GM23338 (cell line): ENCODE measurements around the gene TDRD1. TPM values are rescaled to one million over a fixed set of nuclear protein-coding genes. Genes with fewer than 3 reads are reported as not detected.

Experiments
- ATAC-seq: fragments of 200-7000 bp; cut with Tn5 transposase; 3 replicates; pipeline ENCODE4 v1.9.1; 2020
- DNase-seq: peaks from one replicate; pipeline ENCODE4 v3.0.0-alpha.2; 2015; ENCODE audit warnings: low spot score
- H2AFZ ChIP-seq: fragments of 200-600 bp; sonication (generic); 2 replicates; pipeline ENCODE4 v1.8.0; 2016; ENCODE audit warnings: antibody characterized with exemption, mild to moderate bottlenecking, moderate library complexity
- H3F3A ChIP-seq: fragments of 200-600 bp; sonication (generic); replicated peaks from 2 replicates; pipeline ENCODE4 v1.8.0; 2017; ENCODE audit warnings: antibody characterized with exemption, mixed run types, low read depth
- H3K27ac ChIP-seq: fragments of 200-600 bp; sonication (generic); 2 replicates; pipeline ENCODE4 v1.6.1; 2016; ENCODE audit warnings: low read depth
- H3K27me3 ChIP-seq: fragments of 200-600 bp; sonication (generic); 2 replicates; pipeline ENCODE4 v1.8.0; 2016; ENCODE audit warnings: mild to moderate bottlenecking, mixed run types, moderate library complexity; ENCODE audit not compliant: insufficient read depth
- H3K36me3 ChIP-seq: fragments of 200-600 bp; sonication (generic); 2 replicates; pipeline ENCODE4 v1.8.0; 2016; ENCODE audit warnings: mild to moderate bottlenecking; ENCODE audit not compliant: insufficient read depth
- H3K4me1 ChIP-seq: fragments of 200-600 bp; sonication (generic); 2 replicates; pipeline ENCODE4 v1.8.0; 2016; ENCODE audit warnings: mild to moderate bottlenecking, moderate library complexity; ENCODE audit not compliant: insufficient read depth
- H3K4me2 ChIP-seq: fragments of 200-600 bp; sonication (generic); 2 replicates; pipeline ENCODE4 v1.7.1; 2017; ENCODE audit warnings: mixed run types
- H3K4me3 ChIP-seq: fragments of 200-600 bp; sonication (generic); 2 replicates; pipeline ENCODE4 v1.6.1; 2016; ENCODE audit warnings: mixed run types
- H3K79me2 ChIP-seq: fragments of 200-600 bp; sonication (generic); replicated peaks from 2 replicates; pipeline ENCODE4 v1.8.0; 2017; ENCODE audit warnings: mild to moderate bottlenecking; ENCODE audit not compliant: insufficient read depth
- H3K9me2 ChIP-seq: fragments of 200-600 bp; sonication (generic); 2 replicates; pipeline ENCODE4 v1.8.0; 2017; ENCODE audit not compliant: insufficient read depth
- H4K20me1 ChIP-seq: fragments of 200-600 bp; sonication (generic); replicated peaks from 2 replicates; pipeline ENCODE4 v1.8.0; 2017; ENCODE audit warnings: mild to moderate bottlenecking; ENCODE audit not compliant: insufficient read depth
- H3K27ac Mint-ChIP-seq: 2 replicates; pipeline ENCODE4 v1.8.0; 2020; ENCODE audit warnings: inconsistent platforms, mild to moderate bottlenecking, moderate library complexity, mixed read lengths
- H3K27me3 Mint-ChIP-seq: 3 replicates; pipeline ENCODE4 v1.8.0; 2022; ENCODE audit warnings: low read depth, mild to moderate bottlenecking, moderate library complexity, mixed read lengths, inconsistent platforms; ENCODE audit not compliant: insufficient read depth, poor library complexity
- H3K36me3 Mint-ChIP-seq: 3 replicates; pipeline ENCODE4 v1.8.0; 2021; ENCODE audit warnings: low read depth, mild to moderate bottlenecking, inconsistent platforms, moderate library complexity, mixed read lengths
- H3K4me1 Mint-ChIP-seq: 3 replicates; pipeline ENCODE4 v1.8.0; 2020; ENCODE audit warnings: mild to moderate bottlenecking, inconsistent platforms, mixed read lengths
- H3K4me3 Mint-ChIP-seq: 3 replicates; pipeline ENCODE4 v1.8.0; 2021; ENCODE audit warnings: moderate library complexity, mild to moderate bottlenecking, inconsistent platforms, mixed read lengths
- H3K9me3 Mint-ChIP-seq: 3 replicates; pipeline ENCODE4 v1.8.0; 2020; ENCODE audit warnings: moderate library complexity, mild to moderate bottlenecking, inconsistent platforms, mixed read lengths
- CREB1 ChIP-seq: fragments of 250-450 bp; sonication (Bioruptor Pico); IDR thresholded peaks from 2 replicates; pipeline ENCODE4 v1.5.0; 2020; ENCODE audit warnings: low read depth, mild to moderate bottlenecking, moderate library complexity
- EZH2 ChIP-seq: fragments of 200-600 bp; sonication (generic); IDR thresholded peaks from one replicate; pipeline ENCODE4 v1.8.0; 2017; ENCODE audit warnings: antibody characterized with exemption, mild to moderate bottlenecking, low read depth; ENCODE audit not compliant: unreplicated experiment
- EZH2phosphoT487 ChIP-seq: fragments of 200-600 bp; sonication (generic); IDR thresholded peaks from one replicate; pipeline ENCODE4 v1.8.1; 2018; ENCODE audit warnings: antibody characterized with exemption; ENCODE audit not compliant: unreplicated experiment
- JUNB ChIP-seq: IDR thresholded peaks from one replicate; pipeline ENCODE4 v1.6.1; 2016; ENCODE audit warnings: antibody characterized with exemption; ENCODE audit not compliant: unreplicated experiment
- NANOG ChIP-seq: IDR thresholded peaks from 2 replicates; pipeline ENCODE4 v1.6.1; 2016; ENCODE audit warnings: antibody characterized with exemption, borderline replicate concordance
- POLR2AphosphoS5 ChIP-seq: IDR thresholded peaks from 2 replicates; pipeline ENCODE4 v1.6.1; 2016; ENCODE audit warnings: antibody characterized with exemption, low read depth
- STAT1 ChIP-seq: IDR thresholded peaks from one replicate; pipeline ENCODE4 v1.6.1; 2016; ENCODE audit warnings: antibody characterized with exemption; ENCODE audit not compliant: unreplicated experiment
- ZNF114 ChIP-seq: fragments of 250-450 bp; sonication (Bioruptor Pico); IDR thresholded peaks from 2 replicates; pipeline ENCODE4 v1.5.0; 2020; ENCODE audit warnings: mild to moderate bottlenecking, moderate library complexity
- ZNF331 ChIP-seq: fragments of 250-450 bp; sonication (Bioruptor Pico); IDR thresholded peaks from 2 replicates; pipeline ENCODE4 v1.5.0; 2020; ENCODE audit warnings: low read depth, mild to moderate bottlenecking, moderate library complexity
- polyA plus RNA-seq: library from polyadenylated mRNA; unstranded; fragments of >200 nt; fragmentation: Nextera tagmentation; extraction: Ambion mirVana; gene quantifications from 2 replicates; pipeline ENCODE4 v1.2.1, GENCODE V29; 2016
- total RNA-seq: library from RNA; depleted of rRNA; stranded (reverse); fragments of >200 nt; shearing (Covaris generic); gene quantifications from 2 replicates; pipeline ENCODE4 v1.2.3, GENCODE V29; 2014
- TF ChIP-seq, protein P1 (sequence below): IDR thresholded peaks from one replicate; pipeline ENCODE4 v1.6.1; 2018; ENCODE audit warnings: antibody characterized with exemption; ENCODE audit not compliant: unreplicated experiment
- TF ChIP-seq, protein P2 (sequence below): fragments of 250-450 bp; sonication (Bioruptor Pico); IDR thresholded peaks from 2 replicates; pipeline ENCODE4 v1.5.0; 2020; ENCODE audit warnings: mild to moderate bottlenecking, moderate library complexity
- TF ChIP-seq, protein P3 (sequence below), 2 experiments: fragments of 200-600 bp in 1 of 2; sonication (generic) in 1 of 2; conservative IDR thresholded peaks; 2 replicates each; pipeline versions ENCODE4 v1.5.1 to v1.6.1; 2016 to 2017; ENCODE audit warnings: antibody characterized with exemption in 2 of 2, low read depth in 2 of 2, mild to moderate bottlenecking in 2 of 2, moderate library complexity in 1 of 2
- TF ChIP-seq, protein P4 (sequence below): IDR thresholded peaks from 2 replicates; pipeline ENCODE4 v1.6.1; 2016; ENCODE audit warnings: antibody characterized with exemption

TDRD1 gene
- total and polyA plus RNA-seq, 2 experiments from 2014 or later = 0.52 to 1.5 TPM

DNA sequence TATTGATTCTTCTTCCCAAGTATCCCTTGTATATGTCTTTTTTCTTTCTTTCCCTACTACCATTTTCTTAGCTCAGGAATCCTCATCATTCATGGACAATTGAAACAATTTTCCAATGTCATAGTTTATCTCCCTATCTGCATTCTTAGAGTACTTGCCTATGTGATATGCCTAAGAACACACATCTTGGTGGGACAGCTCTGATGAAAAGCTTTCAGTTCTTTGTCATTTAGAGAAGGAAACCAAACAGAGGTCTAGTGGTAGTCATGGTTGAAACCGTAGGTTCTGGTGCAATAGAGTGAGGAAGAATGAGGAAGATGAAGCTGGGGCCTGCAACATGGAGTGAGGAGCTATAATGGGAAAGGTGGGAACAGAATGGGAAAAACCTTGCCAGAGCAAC, 28.2 kb downstream of the TDRD1 start:
- Mint-ChIP-seq H3K27ac (no peak overlapping the region), H3K9me3 (no peaks in the 10 kb centered on the region), H3K36me3 (no peaks in the 10 kb centered on the region), H3K27me3 (no peaks in the 10 kb centered on the region), H3K4me3 (no peak overlapping the region), H3K4me1 (no peaks in the 10 kb centered on the region; the same call in 2 of the 3 replicates)
- H3K9me2 ChIP-seq = no peaks in the 10 kb centered on the region
- H3K27ac ChIP-seq = no peak overlapping the region
- H3K4me1 ChIP-seq = no peaks in the 10 kb centered on the region
- no peak overlapping the region for H3K4me3 ChIP-seq
- no peaks in the 10 kb centered on the region for H3K79me2 ChIP-seq
- no peak for ATAC-seq
- no peak overlapping the region for H2AFZ ChIP-seq
- no peaks in the 10 kb centered on the region for H3K36me3 ChIP-seq
- no peaks in the 10 kb centered on the region for H3K27me3 ChIP-seq
- H3K4me2 ChIP-seq = no peak overlapping the region
- TF ChIP-seq POLR2AphosphoS5 = no peak
- TF ChIP-seq, protein P1, sequence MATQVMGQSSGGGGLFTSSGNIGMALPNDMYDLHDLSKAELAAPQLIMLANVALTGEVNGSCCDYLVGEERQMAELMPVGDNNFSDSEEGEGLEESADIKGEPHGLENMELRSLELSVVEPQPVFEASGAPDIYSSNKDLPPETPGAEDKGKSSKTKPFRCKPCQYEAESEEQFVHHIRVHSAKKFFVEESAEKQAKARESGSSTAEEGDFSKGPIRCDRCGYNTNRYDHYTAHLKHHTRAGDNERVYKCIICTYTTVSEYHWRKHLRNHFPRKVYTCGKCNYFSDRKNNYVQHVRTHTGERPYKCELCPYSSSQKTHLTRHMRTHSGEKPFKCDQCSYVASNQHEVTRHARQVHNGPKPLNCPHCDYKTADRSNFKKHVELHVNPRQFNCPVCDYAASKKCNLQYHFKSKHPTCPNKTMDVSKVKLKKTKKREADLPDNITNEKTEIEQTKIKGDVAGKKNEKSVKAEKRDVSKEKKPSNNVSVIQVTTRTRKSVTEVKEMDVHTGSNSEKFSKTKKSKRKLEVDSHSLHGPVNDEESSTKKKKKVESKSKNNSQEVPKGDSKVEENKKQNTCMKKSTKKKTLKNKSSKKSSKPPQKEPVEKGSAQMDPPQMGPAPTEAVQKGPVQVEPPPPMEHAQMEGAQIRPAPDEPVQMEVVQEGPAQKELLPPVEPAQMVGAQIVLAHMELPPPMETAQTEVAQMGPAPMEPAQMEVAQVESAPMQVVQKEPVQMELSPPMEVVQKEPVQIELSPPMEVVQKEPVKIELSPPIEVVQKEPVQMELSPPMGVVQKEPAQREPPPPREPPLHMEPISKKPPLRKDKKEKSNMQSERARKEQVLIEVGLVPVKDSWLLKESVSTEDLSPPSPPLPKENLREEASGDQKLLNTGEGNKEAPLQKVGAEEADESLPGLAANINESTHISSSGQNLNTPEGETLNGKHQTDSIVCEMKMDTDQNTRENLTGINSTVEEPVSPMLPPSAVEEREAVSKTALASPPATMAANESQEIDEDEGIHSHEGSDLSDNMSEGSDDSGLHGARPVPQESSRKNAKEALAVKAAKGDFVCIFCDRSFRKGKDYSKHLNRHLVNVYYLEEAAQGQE = no peak
- TF ChIP-seq STAT1 = no peak
- TF ChIP-seq, protein P2, sequence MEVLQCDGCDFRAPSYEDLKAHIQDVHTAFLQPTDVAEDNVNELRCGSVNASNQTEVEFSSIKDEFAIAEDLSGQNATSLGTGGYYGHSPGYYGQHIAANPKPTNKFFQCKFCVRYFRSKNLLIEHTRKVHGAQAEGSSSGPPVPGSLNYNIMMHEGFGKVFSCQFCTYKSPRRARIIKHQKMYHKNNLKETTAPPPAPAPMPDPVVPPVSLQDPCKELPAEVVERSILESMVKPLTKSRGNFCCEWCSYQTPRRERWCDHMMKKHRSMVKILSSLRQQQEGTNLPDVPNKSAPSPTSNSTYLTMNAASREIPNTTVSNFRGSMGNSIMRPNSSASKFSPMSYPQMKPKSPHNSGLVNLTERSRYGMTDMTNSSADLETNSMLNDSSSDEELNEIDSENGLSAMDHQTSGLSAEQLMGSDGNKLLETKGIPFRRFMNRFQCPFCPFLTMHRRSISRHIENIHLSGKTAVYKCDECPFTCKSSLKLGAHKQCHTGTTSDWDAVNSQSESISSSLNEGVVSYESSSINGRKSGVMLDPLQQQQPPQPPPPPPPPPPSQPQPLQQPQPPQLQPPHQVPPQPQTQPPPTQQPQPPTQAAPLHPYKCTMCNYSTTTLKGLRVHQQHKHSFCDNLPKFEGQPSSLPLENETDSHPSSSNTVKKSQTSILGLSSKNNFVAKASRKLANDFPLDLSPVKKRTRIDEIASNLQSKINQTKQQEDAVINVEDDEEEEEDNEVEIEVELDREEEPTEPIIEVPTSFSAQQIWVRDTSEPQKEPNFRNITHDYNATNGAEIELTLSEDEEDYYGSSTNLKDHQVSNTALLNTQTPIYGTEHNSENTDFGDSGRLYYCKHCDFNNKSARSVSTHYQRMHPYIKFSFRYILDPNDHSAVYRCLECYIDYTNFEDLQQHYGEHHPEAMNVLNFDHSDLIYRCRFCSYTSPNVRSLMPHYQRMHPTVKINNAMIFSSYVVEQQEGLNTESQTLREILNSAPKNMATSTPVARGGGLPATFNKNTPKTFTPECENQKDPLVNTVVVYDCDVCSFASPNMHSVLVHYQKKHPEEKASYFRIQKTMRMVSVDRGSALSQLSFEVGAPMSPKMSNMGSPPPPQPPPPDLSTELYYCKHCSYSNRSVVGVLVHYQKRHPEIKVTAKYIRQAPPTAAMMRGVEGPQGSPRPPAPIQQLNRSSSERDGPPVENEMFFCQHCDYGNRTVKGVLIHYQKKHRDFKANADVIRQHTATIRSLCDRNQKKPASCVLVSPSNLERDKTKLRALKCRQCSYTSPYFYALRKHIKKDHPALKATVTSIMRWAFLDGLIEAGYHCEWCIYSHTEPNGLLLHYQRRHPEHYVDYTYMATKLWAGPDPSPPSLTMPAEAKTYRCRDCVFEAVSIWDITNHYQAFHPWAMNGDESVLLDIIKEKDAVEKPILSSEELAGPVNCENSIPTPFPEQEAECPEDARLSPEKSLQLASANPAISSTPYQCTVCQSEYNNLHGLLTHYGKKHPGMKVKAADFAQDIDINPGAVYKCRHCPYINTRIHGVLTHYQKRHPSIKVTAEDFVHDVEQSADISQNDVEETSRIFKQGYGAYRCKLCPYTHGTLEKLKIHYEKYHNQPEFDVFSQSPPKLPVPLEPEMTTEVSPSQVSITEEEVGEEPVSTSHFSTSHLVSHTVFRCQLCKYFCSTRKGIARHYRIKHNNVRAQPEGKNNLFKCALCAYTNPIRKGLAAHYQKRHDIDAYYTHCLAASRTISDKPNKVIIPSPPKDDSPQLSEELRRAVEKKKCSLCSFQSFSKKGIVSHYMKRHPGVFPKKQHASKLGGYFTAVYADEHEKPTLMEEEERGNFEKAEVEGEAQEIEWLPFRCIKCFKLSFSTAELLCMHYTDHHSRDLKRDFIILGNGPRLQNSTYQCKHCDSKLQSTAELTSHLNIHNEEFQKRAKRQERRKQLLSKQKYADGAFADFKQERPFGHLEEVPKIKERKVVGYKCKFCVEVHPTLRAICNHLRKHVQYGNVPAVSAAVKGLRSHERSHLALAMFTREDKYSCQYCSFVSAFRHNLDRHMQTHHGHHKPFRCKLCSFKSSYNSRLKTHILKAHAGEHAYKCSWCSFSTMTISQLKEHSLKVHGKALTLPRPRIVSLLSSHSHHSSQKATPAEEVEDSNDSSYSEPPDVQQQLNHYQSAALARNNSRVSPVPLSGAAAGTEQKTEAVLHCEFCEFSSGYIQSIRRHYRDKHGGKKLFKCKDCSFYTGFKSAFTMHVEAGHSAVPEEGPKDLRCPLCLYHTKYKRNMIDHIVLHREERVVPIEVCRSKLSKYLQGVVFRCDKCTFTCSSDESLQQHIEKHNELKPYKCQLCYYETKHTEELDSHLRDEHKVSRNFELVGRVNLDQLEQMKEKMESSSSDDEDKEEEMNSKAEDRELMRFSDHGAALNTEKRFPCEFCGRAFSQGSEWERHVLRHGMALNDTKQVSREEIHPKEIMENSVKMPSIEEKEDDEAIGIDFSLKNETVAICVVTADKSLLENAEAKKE (CRISPR knock-in tag) = no peak
- TF ChIP-seq JUNB = no peak
- no peak for TF ChIP-seq ZNF331 (CRISPR knock-in tag)
- no peak for TF ChIP-seq NANOG
- no peak for TF ChIP-seq EZH2
- TF ChIP-seq, protein P3, sequence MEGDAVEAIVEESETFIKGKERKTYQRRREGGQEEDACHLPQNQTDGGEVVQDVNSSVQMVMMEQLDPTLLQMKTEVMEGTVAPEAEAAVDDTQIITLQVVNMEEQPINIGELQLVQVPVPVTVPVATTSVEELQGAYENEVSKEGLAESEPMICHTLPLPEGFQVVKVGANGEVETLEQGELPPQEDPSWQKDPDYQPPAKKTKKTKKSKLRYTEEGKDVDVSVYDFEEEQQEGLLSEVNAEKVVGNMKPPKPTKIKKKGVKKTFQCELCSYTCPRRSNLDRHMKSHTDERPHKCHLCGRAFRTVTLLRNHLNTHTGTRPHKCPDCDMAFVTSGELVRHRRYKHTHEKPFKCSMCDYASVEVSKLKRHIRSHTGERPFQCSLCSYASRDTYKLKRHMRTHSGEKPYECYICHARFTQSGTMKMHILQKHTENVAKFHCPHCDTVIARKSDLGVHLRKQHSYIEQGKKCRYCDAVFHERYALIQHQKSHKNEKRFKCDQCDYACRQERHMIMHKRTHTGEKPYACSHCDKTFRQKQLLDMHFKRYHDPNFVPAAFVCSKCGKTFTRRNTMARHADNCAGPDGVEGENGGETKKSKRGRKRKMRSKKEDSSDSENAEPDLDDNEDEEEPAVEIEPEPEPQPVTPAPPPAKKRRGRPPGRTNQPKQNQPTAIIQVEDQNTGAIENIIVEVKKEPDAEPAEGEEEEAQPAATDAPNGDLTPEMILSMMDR (conservative IDR thresholded peaks at IDR 0.05; ENCODE audit: low read depth in 2 of 2) = no peak
- TF ChIP-seq, protein P4, sequence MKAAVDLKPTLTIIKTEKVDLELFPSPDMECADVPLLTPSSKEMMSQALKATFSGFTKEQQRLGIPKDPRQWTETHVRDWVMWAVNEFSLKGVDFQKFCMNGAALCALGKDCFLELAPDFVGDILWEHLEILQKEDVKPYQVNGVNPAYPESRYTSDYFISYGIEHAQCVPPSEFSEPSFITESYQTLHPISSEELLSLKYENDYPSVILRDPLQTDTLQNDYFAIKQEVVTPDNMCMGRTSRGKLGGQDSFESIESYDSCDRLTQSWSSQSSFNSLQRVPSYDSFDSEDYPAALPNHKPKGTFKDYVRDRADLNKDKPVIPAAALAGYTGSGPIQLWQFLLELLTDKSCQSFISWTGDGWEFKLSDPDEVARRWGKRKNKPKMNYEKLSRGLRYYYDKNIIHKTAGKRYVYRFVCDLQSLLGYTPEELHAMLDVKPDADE = no peak
- no peak for TF ChIP-seq CREB1
- TF ChIP-seq EZH2phosphoT487 = no peak
- TF ChIP-seq ZNF114 (CRISPR knock-in tag) = no peak
- no peaks in the 10 kb centered on the region for H4K20me1 ChIP-seq
- no peaks in the 10 kb centered on the region for H3F3A ChIP-seq
- no peak for DNase-seq
